ENCODE measurements around the gene PCDHA5.

GRCh38 chr5:140869555-140869886 is 48.1 kb downstream of the PCDHA5 start:
- TF ChIP-seq ATF3 (IDR thresholded peaks at IDR 0.05; ENCODE audit: borderline replicate concordance, extremely low read depth, low read depth, low read length) = no peak
- no peak for TF ChIP-seq SMC3 (IDR thresholded peaks at IDR 0.05; ENCODE audit: borderline replicate concordance, low read length)
- no peak for TF ChIP-seq TCF7 (IDR thresholded peaks at IDR 0.05; ENCODE audit: borderline replicate concordance)
- no peak for TF ChIP-seq REST (IDR thresholded peaks at IDR 0.05; ENCODE audit: low read depth, low read length)
- TF ChIP-seq CBX5 (IDR thresholded peaks at IDR 0.05; ENCODE audit: low read depth) = no peak
- TF ChIP-seq CTCF (IDR thresholded peaks at IDR 0.05 in 2 of 3, conservative IDR thresholded peaks at IDR 0.05 in 1 of 3; ENCODE audit: control insufficient read depth in 2 of 3, extremely low read depth in 1 of 3, insufficient read depth in 1 of 3, low read depth in 3 of 3, low read length in 3 of 3) = no peak; a peak in 1 of 6 replicates
- TF ChIP-seq USF2 (IDR thresholded peaks at IDR 0.05; ENCODE audit: borderline replicate concordance, low read depth, low read length) = no peak
- no peak for TF ChIP-seq CUX1 (IDR thresholded peaks at IDR 0.05; ENCODE audit: insufficient replicate concordance, low read depth, low read length)
- no peak for TF ChIP-seq JUNB (IDR thresholded peaks at IDR 0.05)
